Umbilical cord (tissue), 2 donors: ENCODE measurements around the gene ALDH9A1. TPM values are rescaled to one million over a fixed set of nuclear protein-coding genes. Genes with fewer than 3 reads are reported as not detected.

ENCODE experiments used
- DNase-seq: peaks from one replicate; pipeline ENCODE4 v3.0.0-alpha.2; 2015; ENCODE audit warnings: low spot score
- total RNA-seq: library from RNA; depleted of rRNA; stranded (reverse); fragments of >200 nt; gene quantifications from one replicate; pipeline ENCODE4 v1.2.3, GENCODE V29; 2014; ENCODE audit warnings: low replicate concordance; ENCODE audit not compliant: insufficient read depth

The ALDH9A1 gene
- total RNA-seq, 1 donor from 2014 or later = 64.8 TPM

GRCh38 chr1:165623624-165624023, 74.7 kb downstream of the ALDH9A1 start:
- no peak for DNase-seq

DNA sequence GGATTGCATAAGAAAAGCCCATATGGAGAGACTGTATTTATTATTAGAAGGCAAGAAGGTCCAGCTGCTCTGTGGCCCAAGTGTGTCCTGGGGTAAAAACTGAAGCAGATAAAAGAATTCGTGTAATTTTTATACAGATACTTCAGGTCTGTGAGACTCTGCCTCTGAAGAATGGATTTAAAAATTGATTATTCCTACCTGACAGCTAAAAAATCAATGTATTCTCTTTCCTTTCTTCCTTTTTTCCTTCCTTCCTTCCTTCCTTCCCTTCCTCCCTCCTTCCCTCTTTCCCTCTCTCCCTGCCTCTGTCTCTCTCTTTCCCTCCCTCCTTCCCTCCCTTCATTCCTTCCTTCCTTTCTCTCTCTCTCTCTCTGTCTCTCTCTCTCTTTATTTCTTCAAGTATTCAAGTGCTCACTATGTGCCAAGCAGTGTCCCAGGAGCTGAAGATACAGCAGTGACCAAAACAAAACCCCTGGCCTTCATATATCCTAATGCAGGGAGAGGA, 78.7 kb downstream of the ALDH9A1 start:
- no peak for DNase-seq

DNA sequence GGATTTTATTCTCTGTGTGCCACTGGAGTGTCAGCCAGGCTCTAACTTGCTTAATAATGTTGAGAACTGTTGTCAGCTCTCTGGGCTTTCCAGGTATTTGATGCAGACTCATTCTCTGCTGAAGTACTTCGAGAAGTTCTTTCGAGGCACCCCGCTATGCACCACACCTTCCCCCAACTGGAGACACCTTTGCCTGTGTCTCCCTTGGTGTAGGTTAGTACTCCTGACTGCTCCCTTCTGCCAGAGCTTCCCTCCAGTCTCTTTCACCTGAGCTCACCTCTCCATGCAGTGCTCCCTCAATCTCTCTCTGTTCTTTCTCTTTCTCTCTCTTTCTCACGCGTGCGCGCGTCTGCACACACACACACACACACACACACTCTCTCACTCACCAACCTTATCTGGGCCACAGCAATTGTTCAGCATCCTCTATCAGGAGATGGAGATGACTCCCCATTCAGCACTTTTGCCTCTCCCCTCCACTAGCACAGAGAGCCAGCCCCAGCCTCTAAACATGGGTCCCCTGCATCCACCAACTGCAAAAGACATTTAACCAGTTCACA, 81.3 kb downstream of the ALDH9A1 start:
- DNase-seq = no peak

DNA sequence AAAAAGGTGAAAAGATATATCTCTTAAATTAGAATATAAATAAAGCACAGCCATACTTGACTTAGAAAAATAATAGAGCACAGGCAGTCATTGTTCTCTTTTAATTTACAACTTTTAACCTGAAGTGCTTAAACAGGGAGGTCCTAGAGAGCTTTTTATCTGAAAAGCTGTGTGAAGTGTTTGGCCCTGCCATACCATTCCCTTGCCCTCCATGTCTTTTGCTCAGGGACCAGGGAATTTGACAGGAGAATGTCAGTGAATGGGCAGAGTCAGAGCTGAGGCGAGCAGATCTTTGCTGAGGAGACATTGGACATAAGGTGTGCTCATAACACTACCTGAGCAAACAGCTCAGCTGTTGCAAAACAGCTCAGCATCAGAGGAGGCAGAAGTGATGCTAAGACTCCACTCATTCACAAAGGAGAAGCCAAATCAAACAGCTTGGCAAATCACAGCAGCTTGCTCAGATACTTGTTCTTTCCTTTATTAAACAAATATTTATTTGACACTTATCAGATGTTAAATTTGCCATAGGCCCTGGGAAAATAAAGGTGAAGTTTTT, 82.2 kb downstream of the ALDH9A1 start:
- DNase-seq = no peak

Other genes with a start within 250 kb of the ALDH9A1 start
- not detected for gene LRRC52, start 154.6 kb downstream of the ALDH9A1 start, total RNA-seq
- 145 TPM for gene MGST3, start 67.3 kb downstream of the ALDH9A1 start, total RNA-seq
- 64.5 TPM for gene TMCO1, start 70.3 kb upstream of the ALDH9A1 start, total RNA-seq
- 27.4 TPM for gene UCK2, start 129.1 kb upstream of the ALDH9A1 start, total RNA-seq